B cell (primary cell): ENCODE results near the gene PDC. TPM values are rescaled to one million over a fixed set of nuclear protein-coding genes. Genes with fewer than 3 reads are reported as not detected.

Source experiments
- ATAC-seq: fragments of 200-7000 bp; cut with Tn5 transposase; one replicate; pipeline ENCODE4 v1.10.0; 2021; ENCODE audit warnings: low read depth, mild to moderate bottlenecking, moderate number of reproducible peaks, moderate library complexity
- CTCF ChIA-PET: fragments of 350-600 bp; sonication (Branson Sonifier 250); formaldehyde crosslinking; loops from one replicate; lab custom pipeline; 2021; ENCODE audit warnings: antibody characterized with exemption, inconsistent platforms; lab: Charles Lee
- POLR2A ChIA-PET: fragments of 350-600 bp; sonication (Branson Sonifier 250); formaldehyde crosslinking; loops from one replicate; lab custom pipeline; 2021; ENCODE audit warnings: antibody characterized with exemption; lab: Charles Lee
- DNase-seq: peaks from one replicate; pipeline ENCODE4 v3.0.0; 2013
- H2AFZ ChIP-seq: 2 replicates; pipeline ENCODE4 v1.6.1; 2012; ENCODE audit warnings: mild to moderate bottlenecking, low read depth, low read length; ENCODE audit not compliant: insufficient read depth, poor library complexity, severe bottlenecking
- H3K27ac ChIP-seq, 2 donors: 1 replicate in 1 of 2; 2 replicates in 1 of 2; pipeline ENCODE4 v1.5.1; 2012 to 2013; ENCODE audit warnings: low read length in 2 of 2, mild to moderate bottlenecking in 2 of 2, moderate library complexity in 1 of 2
- H3K27me3 ChIP-seq, 4 experiments: fragments of 200-600 bp in 1 of 4; sonication (generic) in 1 of 4; replicated peaks in 1 of 4; 1 replicate in 2 of 4; 2 replicates in 2 of 4; pipeline versions ENCODE4 v1.6.1 to v1.7.0; 2013 to 2016; ENCODE audit warnings: low read length in 3 of 4, mild to moderate bottlenecking in 2 of 4, mixed read lengths in 1 of 4, moderate library complexity in 1 of 4; ENCODE audit not compliant: insufficient read depth in 4 of 4, control insufficient read depth in 3 of 4; ENCODE audit errors: control extremely low read depth in 1 of 4
- H3K36me3 ChIP-seq, 2 experiments: replicated peaks in 1 of 2; 1 replicate in 1 of 2; 2 replicates in 1 of 2; pipeline versions ENCODE4 v1.6.1 to v1.7.1; 2013; ENCODE audit warnings: low read length in 1 of 2; ENCODE audit not compliant: insufficient read depth in 2 of 2, control insufficient read depth in 1 of 2; ENCODE audit errors: control extremely low read depth in 1 of 2, extremely low read depth in 1 of 2
- H3K4me1 ChIP-seq, 2 donors: fragments of 200-600 bp in 1 of 2; sonication (generic) in 1 of 2; 1 replicate in 1 of 2; 2 replicates in 1 of 2; pipeline versions ENCODE4 v1.5.1 to v1.6.1; 2013 to 2017; ENCODE audit warnings: low read length in 2 of 2; ENCODE audit not compliant: control insufficient read depth in 2 of 2, insufficient read depth in 2 of 2
- H3K4me2 ChIP-seq: replicated peaks from 2 replicates; pipeline ENCODE3; 2012; ENCODE audit warnings: mild to moderate bottlenecking, low read depth, low read length; ENCODE audit not compliant: poor library complexity, severe bottlenecking
- H3K4me3 ChIP-seq, 5 experiments: fragments of 200-600 bp in 1 of 5; sonication (generic) in 1 of 5; 1 replicate in 3 of 5; 2 replicates in 2 of 5; pipeline versions ENCODE4 v1.5.1 to v1.7.0; 2011 to 2016; ENCODE audit warnings: low read length in 4 of 5, mild to moderate bottlenecking in 4 of 5, low read depth in 2 of 5, control low read depth in 1 of 5, moderate library complexity in 1 of 5; ENCODE audit not compliant: insufficient read depth in 1 of 5; ENCODE audit errors: control extremely low read depth in 1 of 5, extremely low read depth in 1 of 5
- H3K79me2 ChIP-seq: fragments of 200-600 bp; sonication (generic); one replicate; pipeline ENCODE4 v1.6.0; 2016; ENCODE audit warnings: low read length; ENCODE audit not compliant: control insufficient read depth, insufficient read depth
- H3K9ac ChIP-seq: fragments of 200-600 bp; sonication (generic); 2 replicates; pipeline ENCODE4 v1.6.1; 2017; ENCODE audit warnings: mild to moderate bottlenecking, low read length, moderate library complexity
- H3K9me3 ChIP-seq, 3 donors: one replicate each; pipeline versions ENCODE4 v1.6.1 to v1.7.1; 2013; ENCODE audit warnings: low read length in 2 of 3; ENCODE audit not compliant: control insufficient read depth in 2 of 3, insufficient read depth in 1 of 3; ENCODE audit errors: control extremely low read depth in 1 of 3
- H4K20me1 ChIP-seq: 2 replicates; pipeline ENCODE4 v1.6.0; 2012; ENCODE audit warnings: mild to moderate bottlenecking, low read length; ENCODE audit not compliant: insufficient read depth, control insufficient read depth, poor library complexity, severe bottlenecking
- H3K27ac Mint-ChIP-seq: one replicate; pipeline ENCODE4 v1.8.0; 2021; ENCODE audit warnings: mixed read lengths
- H3K27me3 Mint-ChIP-seq: one replicate; pipeline ENCODE4 v1.8.0; 2021; ENCODE audit warnings: mixed read lengths
- H3K4me1 Mint-ChIP-seq: one replicate; pipeline ENCODE4 v1.8.0; 2021; ENCODE audit warnings: mixed read lengths
- H3K4me3 Mint-ChIP-seq: one replicate; pipeline ENCODE4 v1.8.0; 2021; ENCODE audit warnings: mixed read lengths
- H3K9me3 Mint-ChIP-seq: one replicate; pipeline ENCODE4 v1.8.0; 2022; ENCODE audit warnings: mixed read lengths; ENCODE audit not compliant: insufficient read depth
- EZH2 ChIP-seq: IDR thresholded peaks from 2 replicates; pipeline ENCODE4 v1.6.1; 2012; ENCODE audit warnings: borderline replicate concordance, low read depth, mild to moderate bottlenecking, moderate library complexity, low read length; ENCODE audit not compliant: insufficient read depth, poor library complexity, severe bottlenecking
- WGBS: methylation state at CpG from one replicate; pipeline ENCODE4 v1.1.5; 2013; ENCODE audit warnings: missing lambda C conversion rate; ENCODE audit not compliant: insufficient coverage; 5-methylcytosine and 5-hydroxymethylcytosine counted together
- intact Hi-C: fragments of 100-400 bp; cut with micrococcal nuclease; formaldehyde crosslinking; loops from one replicate; pipeline ENCODE4 v1.10.0; 2022
- polyA plus RNA-seq: library from polyadenylated mRNA; depleted of rRNA; stranded (reverse); fragments of >200 nt; gene quantifications from 2 replicates; pipeline ENCODE4 v1.2.3, GENCODE V29; 2012
- total RNA-seq, 2 donors: library from RNA; stranded (reverse); fragments of 120-200 nt in 1 of 2; gene quantifications; 1 replicate in 1 of 2; 2 replicates in 1 of 2; pipeline versions ENCODE4 v1.2.3 to v1.2.4, GENCODE V29; 2013 to 2022
- TF ChIP-seq, protein P1 (sequence below): fragments of 200-600 bp; IDR thresholded peaks from one replicate; pipeline ENCODE4 v1.8.0; 2022; ENCODE audit warnings: antibody characterized with exemption, mild to moderate bottlenecking

PDC gene
- total and polyA plus RNA-seq, 2 donors (not counting 1 experiment from before 2014, with no cell fraction given) = not detected

- no peaks in the 10 kb centered on the region for H4K20me1 ChIP-seq
- ChIA-PET CTCF (no interaction called here), POLR2A (no interaction called here)
- H2AFZ ChIP-seq = no peak overlapping the region
- H3K4me1 Mint-ChIP-seq = no peaks in the 10 kb centered on the region
- no peak overlapping the region for H3K27ac Mint-ChIP-seq
- peaks cover 0 to 13% of the 10 kb centered on the region in 2 experiments for H3K36me3 ChIP-seq
- intact Hi-C loops = no loop called here
- no peaks in the 10 kb centered on the region for H3K9me3 Mint-ChIP-seq
- H3K27ac ChIP-seq = no peak overlapping the region
- no peak overlapping the region for H3K4me2 ChIP-seq
- 85% methylated on average over 2 of the region's 2 CpGs for WGBS
- no peak overlapping the region for H3K4me3 Mint-ChIP-seq
- H3K4me1 ChIP-seq = no peaks in the 10 kb centered on the region
- no peak overlapping the region for H3K4me3 ChIP-seq
- DNase-seq (no peak), ATAC-seq (no peak)
- H3K27me3 ChIP-seq = no peaks in the 10 kb centered on the region
- H3K79me2 ChIP-seq = no peaks in the 10 kb centered on the region
- TF ChIP-seq, protein P1, sequence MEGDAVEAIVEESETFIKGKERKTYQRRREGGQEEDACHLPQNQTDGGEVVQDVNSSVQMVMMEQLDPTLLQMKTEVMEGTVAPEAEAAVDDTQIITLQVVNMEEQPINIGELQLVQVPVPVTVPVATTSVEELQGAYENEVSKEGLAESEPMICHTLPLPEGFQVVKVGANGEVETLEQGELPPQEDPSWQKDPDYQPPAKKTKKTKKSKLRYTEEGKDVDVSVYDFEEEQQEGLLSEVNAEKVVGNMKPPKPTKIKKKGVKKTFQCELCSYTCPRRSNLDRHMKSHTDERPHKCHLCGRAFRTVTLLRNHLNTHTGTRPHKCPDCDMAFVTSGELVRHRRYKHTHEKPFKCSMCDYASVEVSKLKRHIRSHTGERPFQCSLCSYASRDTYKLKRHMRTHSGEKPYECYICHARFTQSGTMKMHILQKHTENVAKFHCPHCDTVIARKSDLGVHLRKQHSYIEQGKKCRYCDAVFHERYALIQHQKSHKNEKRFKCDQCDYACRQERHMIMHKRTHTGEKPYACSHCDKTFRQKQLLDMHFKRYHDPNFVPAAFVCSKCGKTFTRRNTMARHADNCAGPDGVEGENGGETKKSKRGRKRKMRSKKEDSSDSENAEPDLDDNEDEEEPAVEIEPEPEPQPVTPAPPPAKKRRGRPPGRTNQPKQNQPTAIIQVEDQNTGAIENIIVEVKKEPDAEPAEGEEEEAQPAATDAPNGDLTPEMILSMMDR = no peak
- no peak for TF ChIP-seq EZH2
- no peaks in the 10 kb centered on the region for H3K9me3 ChIP-seq
- no peaks in the 10 kb centered on the region for H3K27me3 Mint-ChIP-seq
- no peak overlapping the region for H3K9ac ChIP-seq
Observed at GRCh38 chr1:186424539-186424938, 36.4 kb downstream of the PDC start.

DNA sequence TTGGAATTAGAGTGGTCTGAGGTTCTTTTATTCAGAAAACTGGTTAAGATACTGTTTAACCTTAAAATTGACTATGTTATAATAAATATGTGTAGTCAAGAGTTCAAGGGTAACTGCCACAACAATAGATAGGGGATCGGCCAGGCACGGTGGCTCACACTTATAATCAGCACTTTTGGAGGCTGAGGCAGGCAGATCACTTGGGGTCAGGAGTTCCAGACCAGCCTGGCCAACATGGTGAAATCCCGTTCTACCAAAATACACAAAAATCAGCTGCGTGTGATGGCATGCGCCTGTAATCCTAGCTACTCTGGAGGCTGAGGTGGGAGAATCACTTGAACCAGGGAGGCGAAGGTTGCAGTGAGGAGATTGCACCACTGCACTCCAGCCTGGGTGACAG lies 39.5 kb downstream of the PDC start:
- no peaks in the 10 kb centered on the region for H3K27me3 Mint-ChIP-seq
- Histone ChIP-seq H3K27ac (no peak overlapping the region), H3K79me2 (no peaks in the 10 kb centered on the region), H3K4me1 (no peaks in the 10 kb centered on the region), H3K4me2 (no peak overlapping the region), H3K9ac (no peak overlapping the region), H2AFZ (no peak overlapping the region), H3K4me3 (no peak overlapping the region), H3K36me3 (peaks cover 4 to 20% of the 10 kb centered on the region in 2 experiments), H3K27me3 (no peaks in the 10 kb centered on the region), H4K20me1 (no peaks in the 10 kb centered on the region), H3K9me3 (no peaks in the 10 kb centered on the region)
- H3K27ac Mint-ChIP-seq = no peak overlapping the region
- no peak for DNase-seq
- no peaks in the 10 kb centered on the region for H3K4me1 Mint-ChIP-seq
- POLR2A ChIA-PET = no interaction called here
- H3K9me3 Mint-ChIP-seq = no peaks in the 10 kb centered on the region
- TF ChIP-seq EZH2 = no peak
- ATAC-seq = no peak
- intact Hi-C loops = no loop called here
- H3K4me3 Mint-ChIP-seq = no peak overlapping the region
- 92% methylated on average over 2 of the region's 6 CpGs for WGBS
- CTCF ChIA-PET = no interaction called here
